LNCAP (cell line): Measurements from ENCODE around the gene NRG2.

Source experiments
- TF ChIP-seq, protein P1 (sequence below): fragments of 450-650 bp; IDR thresholded peaks from 2 replicates; pipeline ENCODE4 v1.5.1; 2017; ENCODE audit warnings: mild to moderate bottlenecking

The NRG2 gene

DNA sequence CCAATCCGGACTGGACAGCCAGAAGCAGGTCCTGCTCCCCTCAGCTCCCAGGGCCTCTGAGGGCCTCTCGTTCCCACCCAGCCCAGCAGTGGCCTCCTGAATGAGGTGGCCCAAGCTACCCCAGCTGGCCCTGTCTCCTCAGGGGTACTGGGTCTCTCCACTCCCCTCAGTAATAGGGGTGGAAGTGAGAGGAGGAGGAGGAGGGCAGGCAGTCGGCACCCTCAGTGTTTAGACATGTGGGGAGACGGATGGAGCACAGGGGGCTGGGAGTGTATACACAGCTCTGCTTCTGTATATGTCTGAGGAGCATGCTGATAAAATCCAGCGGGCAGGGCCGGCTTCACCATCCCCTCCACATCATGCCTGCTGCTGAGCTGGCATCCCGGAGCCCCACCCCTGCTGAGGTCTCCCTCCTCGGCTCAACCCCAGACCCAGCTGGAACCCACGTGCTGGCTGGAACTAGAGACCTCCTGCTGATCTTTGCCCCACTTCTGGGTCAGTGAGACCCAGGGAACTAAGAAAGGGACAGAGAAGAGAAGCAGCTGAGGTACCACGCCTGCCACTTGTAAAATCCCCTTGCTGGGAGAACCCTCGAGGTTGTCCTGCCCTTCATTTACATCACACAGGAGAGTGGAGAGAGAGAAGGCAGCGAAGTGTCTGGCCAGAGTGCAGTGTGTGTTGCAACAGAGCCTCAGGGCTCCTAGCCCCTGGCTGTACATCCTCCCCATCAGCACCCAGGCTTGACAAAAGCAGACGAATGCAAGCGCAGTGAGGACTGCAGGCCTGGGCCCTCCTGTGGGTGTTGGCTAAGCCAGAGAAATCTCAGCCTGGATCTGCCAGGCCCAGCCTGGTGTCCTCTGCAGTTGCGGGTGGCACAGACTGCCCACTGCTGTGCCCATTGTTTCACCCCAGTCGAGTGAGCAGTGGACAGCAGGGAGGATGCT is 170.0 kb downstream of the NRG2 start:
- TF ChIP-seq, protein P1, sequence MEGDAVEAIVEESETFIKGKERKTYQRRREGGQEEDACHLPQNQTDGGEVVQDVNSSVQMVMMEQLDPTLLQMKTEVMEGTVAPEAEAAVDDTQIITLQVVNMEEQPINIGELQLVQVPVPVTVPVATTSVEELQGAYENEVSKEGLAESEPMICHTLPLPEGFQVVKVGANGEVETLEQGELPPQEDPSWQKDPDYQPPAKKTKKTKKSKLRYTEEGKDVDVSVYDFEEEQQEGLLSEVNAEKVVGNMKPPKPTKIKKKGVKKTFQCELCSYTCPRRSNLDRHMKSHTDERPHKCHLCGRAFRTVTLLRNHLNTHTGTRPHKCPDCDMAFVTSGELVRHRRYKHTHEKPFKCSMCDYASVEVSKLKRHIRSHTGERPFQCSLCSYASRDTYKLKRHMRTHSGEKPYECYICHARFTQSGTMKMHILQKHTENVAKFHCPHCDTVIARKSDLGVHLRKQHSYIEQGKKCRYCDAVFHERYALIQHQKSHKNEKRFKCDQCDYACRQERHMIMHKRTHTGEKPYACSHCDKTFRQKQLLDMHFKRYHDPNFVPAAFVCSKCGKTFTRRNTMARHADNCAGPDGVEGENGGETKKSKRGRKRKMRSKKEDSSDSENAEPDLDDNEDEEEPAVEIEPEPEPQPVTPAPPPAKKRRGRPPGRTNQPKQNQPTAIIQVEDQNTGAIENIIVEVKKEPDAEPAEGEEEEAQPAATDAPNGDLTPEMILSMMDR: no peak

DNA sequence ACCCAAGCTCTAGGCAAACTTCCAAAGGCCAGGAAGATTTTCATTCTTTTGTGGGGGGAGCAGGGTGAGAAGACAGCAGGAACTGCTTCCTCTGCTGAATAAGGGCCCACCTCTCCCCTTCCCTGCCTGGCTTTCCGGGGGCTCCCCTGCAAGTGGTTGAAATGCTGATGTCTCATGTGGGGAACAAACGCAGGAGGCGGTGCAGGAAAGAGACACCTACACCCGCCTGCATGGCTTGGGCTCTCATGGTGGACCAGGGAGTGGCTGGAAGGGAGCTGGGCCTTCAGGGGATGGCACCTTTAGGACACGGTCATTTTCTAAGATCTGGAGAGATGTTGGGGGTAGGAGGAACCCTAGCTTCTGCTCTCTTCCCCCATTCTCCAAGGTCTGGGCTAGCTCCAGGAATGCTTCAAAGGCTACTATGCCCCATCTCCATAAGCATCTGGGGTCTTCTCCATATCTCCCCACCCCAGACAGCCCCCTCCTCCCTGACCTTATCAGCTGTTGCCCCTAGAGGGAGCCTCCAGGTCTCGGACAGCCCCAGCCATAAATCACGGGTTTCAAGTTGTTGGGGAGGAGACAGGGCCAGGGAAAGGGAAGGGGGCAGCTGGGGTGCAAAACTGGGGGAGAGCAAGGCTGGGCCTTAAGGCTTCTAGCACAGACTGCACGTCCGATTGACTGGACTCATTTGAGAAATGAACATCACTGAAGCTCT is 170.9 kb downstream of the NRG2 start:
- TF ChIP-seq, protein P1: no peak

DNA sequence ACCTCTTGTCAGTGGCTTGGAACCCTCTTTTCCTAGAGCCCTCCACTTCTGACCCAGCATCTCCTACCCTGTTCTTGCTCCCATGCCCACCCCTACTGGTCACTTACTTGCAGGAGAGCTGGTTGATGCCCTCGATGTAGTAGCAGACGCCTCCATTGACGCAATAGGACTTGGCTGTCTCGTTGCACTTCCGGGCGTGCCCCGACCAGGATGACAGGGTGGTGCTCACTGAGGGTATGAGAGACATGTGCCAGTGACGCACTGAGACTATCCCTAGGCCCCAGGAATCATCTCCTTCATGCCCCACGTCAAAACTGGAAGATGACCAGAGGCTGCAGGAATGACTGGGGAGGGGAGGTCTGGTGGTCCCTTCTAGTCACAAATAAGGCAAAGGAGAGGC is 171.5 kb downstream of the NRG2 start:
- TF ChIP-seq, protein P1: no peak

DNA sequence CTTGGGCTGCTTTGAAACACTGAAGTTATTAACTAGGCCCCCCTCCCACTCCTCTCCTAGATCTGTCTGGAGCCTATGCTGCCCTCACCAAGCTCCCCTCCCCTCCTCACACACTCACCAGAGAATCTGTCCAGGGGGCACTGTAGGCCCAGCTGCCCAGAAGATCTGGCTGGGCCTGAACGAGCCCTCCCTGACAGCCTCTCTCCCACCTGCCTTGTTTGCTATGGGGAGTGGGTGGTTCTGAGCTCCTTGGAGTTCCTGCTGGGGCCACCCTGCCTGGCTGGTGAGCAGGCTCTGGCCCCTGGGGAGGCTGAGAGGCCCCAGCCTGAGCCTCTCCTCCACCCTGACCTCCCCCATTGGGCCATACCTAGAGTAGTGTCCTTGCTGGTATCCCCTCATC is 172.4 kb downstream of the NRG2 start:
- TF ChIP-seq, protein P1: no peak

DNA sequence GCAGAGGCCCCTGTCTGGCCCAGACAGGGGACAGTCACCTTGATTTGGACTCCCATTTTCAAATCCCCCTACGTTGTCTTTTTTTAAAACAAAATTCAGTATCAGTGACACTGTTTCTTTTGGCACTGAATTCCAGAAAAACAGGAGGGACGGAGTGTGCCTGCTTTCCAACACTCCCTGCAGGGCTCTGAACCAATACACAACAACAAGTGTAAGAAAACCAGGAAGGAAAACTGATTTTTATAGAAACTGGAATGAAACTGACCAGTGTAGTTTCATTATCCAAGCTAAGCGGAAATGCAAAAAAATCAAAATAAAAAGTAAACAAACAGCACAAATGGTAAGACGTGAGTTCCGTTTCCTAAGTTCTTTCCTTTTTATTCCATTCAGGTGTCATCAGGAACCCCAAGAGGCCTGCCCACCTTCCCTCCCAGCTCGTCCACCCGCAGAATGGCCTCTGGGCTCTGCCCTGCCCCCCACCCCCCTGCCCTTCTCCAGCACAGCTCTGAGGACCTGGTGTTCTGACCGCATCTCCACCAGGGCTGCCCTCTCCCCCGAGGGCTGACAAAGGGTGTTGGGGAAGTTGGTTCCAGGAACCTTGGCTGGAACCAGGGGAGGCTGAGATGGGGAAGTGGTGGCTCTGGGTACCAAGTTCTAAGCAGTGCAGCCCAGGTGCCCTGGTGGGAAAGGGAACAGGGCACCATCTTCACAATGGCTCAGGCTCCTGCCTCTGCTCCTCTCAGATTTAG is 173.9 kb downstream of the NRG2 start:
- TF ChIP-seq, protein P1: no peak

DNA sequence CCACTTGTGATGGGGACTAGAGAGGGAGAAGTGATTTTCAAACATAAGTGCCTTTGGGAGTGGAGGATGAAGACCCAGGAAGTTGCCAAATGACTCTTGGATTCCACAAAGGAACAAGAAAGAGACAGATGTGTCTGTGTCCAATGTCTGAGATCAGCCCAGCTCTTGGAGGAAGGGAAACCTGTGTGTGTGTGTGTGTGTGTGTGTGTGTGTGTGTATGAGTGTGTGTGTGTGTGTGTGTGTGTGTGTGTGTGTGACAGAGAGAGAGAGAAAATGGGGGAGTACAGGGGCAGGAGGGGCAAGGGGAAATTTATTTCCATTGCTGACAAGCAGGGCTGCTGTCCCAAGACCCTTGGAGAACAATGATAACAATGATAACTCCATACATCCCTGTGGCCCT is 175.5 kb downstream of the NRG2 start:
- TF ChIP-seq, protein P1: no peak

DNA sequence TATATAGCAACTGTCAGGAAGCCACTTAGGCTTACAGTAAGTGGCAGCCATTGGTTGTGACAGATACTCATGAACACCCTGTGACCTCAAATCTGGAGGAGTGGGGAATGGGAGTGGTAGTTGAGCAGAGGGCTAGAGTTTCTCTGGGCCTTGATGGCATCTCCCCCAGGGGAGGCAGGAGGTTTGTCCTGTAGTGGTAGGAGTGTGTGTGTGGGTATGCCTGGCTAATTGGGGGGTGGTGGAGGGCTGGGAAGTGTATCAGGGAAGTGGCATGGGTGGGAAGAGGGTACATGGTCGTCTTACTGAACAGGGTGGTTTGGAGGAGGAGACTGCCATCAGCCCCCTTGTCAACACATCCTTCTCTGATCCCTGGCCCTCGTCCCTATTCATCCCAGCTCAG is 176.0 kb downstream of the NRG2 start:
- TF ChIP-seq, protein P1: no peak
